Putamen (tissue), 1 donor: ENCODE measurements around the gene PBLD.
"Not testable (repeated sequence)": the region's sequence is repeated elsewhere in the genome, so short reads cannot be mapped to it uniquely, and the experiment has no call there.

Experiments used
- DNase-seq: peaks from one replicate; pipeline ENCODE4 v3.0.0-alpha.2; 2016; ENCODE audit warnings: low spot score

PBLD gene

GRCh38 chr10:68278906-68279753, 53.6 kb downstream of the PBLD start:
- DNase-seq, result not testable (repeated sequence)

GRCh38 chr10:68277814-68278213, 54.9 kb downstream of the PBLD start:
- not testable (repeated sequence) for DNase-seq

GRCh38 chr10:68276224-68276623, 56.5 kb downstream of the PBLD start:
- DNase-seq, result no peak

DNA sequence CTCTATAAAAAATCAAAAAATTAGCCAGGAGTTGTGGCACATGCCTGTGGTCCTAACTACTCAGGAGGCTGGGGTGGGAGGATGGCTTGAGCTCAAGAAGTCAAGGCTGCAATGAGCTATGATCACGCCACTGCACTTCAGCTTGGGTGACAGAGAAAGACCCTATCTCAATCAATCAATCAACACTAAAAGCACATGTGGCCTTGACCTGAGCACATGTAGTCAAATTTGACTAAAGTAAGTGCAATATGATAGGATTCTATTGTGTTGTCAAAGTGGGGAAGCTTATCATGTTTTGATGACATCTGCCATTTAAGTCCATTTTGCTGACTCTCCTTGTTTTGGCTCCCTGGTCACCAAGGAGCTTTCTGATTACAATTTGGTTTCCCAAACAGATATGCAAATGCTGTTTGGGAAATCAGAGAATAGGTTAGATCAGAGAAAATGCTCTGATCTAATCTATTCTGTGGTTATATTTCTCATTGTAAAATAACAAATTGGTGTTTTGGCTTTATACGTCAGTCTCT, 57.1 kb downstream of the PBLD start:
- no peak for DNase-seq

- DNase-seq, result no peak
Observed at GRCh38 chr10:68272833-68273232, 59.9 kb downstream of the PBLD start.

DNA sequence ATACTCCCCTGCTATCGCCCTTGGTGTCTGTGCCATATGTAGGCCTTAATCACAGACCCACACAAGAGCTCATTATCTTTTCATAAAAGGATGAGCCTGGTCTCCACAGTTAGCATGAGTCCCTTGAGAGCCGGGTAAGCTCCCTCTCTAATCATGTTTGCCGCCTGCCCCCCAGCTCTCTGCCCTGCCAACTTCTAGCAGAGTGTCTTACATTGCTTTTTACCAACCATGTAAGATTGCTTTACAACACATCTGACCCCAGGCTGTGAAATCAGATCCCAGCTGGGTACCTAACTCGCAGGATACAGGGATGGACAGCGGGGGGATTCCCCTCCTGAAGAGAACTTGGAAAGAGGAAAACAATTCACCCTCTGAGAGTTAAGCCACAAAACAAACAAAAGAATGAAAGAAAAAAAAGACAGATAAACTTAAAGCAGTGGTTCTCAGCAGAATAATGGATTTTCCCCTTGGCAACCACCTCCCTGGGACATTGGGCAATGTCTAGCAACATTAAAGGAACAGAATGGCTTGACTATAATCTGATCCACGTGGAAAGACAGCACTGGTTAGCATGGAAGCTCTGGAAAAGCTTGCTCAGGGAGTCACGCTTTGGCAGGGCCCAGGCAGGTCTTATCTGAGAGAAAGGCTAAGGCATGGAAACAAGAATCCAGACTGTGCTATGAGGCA, 61.4 kb downstream of the PBLD start:
- DNase-seq, result no peak

DNA sequence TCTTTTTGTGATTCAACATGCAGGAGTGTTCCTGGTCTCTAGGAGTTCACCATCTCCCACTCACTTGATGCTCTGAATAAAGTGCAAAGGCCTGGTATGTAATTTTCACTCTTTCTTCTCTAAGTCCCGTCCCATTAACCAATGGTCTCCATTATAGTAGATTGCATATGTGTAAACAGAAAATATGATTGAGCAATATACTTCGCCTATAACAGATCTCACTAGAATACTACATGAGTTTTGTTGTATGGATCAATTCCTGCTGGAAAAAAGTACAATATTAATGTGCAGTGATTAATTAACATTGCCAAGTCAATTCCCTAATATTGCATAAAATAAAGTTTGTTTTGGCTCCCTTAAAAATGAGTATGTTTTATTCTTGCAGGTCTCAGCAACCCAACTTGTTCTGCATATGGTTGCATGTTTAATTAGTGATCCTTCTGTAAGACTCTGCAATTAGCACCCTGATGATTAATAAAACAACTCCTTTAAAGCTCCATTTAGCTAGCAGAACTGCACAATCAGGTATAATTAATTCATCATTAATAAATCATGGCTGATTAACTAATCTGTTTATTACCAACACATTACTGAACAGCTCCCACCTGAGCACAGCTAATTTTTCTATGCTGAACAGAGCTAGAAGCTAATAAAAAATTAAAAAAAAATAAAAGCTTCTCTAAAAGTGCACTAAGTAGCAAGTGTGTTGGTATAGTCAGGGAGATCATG, 63.0 kb downstream of the PBLD start:
- no peak for DNase-seq

- peak; percentile 38 for DNase-seq
Observed at GRCh38 chr10:68261132-68261856, 71.4 kb downstream of the PBLD start.

DNA sequence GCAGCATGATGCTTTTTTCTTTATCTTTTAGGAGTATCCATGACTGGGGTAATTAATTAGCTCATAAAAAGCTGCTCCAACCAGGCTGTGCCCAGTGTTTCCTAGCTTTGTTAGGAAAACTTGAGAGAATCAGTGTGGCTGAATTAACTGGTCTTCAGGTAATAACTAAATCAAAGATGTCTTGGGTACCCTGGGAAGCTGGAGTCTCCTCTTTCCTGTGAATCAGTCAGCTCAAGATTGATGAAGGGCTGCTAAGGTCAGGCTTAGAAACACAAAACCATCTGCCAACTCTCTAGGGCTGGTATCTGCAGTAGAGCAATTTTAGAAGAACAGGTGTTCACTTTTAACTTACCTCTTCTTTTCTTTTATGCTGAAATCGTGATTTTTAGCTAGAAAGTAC, 79.4 kb downstream of the PBLD start:
- no peak for DNase-seq

DNA sequence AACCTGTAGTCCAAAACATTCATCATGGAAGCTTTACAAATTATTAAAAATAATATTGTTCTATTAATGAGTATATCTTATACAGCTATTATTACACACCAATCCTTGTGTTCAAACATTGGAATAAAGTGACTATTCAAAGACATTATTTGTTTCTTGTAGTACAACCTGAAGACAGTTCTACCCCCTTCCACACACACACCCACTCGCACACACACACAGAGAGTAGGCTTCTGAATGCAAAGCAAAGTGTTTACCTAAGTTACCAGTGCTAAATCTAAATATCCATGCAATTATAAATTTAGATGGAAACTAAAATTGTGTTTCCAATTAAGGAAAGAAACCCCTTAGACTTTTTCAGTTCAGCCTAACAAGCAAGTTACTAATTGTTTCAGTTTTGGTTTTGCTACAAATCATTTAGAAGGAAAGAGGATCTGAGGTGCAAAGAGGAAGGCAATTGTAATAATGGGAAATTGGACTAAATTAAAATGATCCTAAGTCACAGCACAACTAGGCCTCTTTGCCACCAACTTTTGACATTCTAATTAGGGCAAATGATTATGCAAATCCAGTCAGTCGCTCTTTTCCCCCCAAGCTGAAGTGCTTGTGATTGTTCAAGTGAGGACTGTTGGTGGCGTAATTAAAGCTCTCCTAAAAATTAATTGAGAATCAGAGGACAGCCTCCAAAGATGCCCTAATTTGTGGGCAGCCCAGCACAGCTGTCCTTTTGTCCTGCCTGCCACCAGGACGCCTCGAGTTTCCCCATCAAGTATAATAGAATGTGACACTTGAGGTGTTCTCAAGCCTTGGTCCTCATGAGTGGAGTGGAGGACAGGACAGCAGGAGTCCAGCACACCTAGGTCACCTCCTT, 80.9 kb downstream of the PBLD start:
- no peak for DNase-seq

GRCh38 chr10:68251151-68251550, 81.6 kb downstream of the PBLD start:
- DNase-seq, result no peak

- no peak for DNase-seq
Observed at GRCh38 chr10:68249297-68249696, 83.4 kb downstream of the PBLD start.

DNA sequence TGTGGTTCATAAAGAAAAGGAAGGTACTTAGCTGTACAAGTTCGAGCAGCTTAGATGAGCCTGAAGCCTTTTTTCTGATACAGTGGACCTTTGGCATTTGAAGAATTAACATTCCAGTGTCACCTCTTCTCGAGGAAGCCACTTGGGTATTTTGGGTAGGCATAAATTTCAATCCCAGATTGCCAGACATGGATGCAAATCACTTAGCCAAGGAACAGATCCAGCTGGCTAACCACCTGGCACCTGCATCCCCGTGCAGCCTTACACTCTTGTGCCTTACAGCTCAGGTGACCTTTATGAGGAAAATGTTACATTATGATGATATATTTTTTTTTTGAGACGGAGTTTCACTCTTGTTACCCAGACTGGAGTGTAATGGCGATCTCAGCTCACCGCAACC, 84.8 kb downstream of the PBLD start:
- DNase-seq, result no peak

- not testable (repeated sequence) for DNase-seq
Observed at GRCh38 chr10:68246397-68246796, 86.3 kb downstream of the PBLD start.

- DNase-seq, result no peak
Observed at GRCh38 chr10:68242051-68242450, 90.7 kb downstream of the PBLD start.

DNA sequence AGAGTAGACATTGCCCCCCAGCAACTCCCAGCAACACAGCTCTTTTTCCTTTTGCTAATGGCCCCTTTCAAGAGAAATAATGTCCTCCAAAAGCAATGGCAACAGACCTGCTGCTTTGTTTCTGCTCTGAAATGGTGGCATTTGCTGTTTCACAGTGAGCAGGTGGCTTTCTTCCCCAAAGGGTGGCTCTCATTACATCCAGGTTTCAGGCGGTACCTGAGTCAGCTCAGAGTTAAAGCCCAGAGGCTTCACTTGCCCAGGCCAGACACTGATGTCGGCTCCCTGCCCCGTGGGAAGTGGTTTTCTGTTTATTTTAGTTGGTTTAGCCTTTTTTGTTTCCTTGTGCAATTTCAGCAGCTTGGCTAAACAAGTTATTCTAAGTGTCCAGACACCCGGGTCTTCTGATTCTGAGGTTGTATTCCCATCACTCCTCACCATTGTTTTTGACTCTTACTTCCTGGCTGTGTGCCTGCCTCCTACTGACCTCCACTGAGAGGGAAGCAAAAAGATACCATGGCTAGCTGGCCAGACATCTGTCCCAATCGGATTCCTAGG, 93.1 kb downstream of the PBLD start:
- DNase-seq, result no peak

- DNase-seq, result no peak
Observed at GRCh38 chr10:68239069-68239468, 93.7 kb downstream of the PBLD start.

DNA sequence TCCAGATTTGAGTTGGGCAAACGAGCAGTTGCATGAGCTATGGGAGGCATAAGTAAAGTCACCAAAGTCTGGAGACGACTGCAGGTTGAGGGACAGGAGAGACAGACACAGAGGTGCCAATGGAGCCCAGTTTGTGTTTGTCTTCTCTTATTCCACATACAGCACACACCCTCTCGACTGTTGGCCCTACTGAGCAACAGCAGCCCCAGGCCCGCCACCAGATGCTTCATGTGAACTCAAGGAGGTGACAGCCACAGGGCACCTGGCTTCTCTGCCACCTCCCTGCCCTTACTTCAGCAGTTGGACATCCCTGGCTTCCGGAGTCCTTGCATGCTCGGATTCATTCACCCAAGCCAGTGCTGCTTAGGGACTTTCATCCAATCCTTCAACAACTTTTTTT, 94.4 kb downstream of the PBLD start:
- DNase-seq, result no peak

DNA sequence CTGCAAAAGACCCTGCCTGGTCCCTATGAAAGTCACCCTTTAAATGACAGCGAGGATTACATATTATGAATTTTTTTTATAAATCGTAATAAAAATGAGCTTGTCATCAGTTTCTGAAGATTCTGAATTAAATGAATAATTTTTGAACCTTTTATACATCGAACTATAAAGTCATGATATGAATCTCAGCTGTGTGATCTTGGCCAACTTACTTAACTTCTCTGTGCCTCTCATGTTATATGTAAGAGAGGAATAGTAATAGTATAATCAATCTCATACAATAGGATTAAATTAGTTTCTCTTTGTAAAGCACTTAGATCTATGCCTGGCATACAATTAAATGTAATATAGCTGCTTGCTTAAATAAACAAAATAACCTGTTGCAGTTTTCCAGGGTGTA, 95.6 kb downstream of the PBLD start:
- no peak for DNase-seq

DNA sequence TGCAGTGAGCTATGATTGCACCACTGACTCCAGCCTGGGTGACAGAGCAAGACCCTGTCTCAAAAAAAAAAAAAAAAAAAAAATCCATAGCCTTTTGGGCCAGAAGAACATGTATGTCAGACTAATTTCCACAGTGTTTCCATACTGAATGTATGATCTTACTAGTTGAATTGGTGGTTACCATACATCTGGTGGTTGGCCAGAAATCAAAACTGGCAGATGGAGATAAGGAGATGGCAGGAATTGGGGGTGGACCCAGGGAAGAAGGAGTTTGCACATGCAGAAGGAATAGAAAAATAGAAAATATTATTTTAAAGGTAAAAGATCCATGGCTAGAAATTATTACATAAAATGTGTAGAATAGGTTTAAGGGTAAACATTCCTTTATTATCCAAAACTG, 97.1 kb downstream of the PBLD start:
- no peak for DNase-seq

- no peak for DNase-seq
Observed at GRCh38 chr10:68235111-68235510, 97.6 kb downstream of the PBLD start.
